Activated CD8-positive, alpha-beta T cell treated with anti-CD3 and anti-CD28 coated beads, Interleukin-2, amount 10 ng/mL, durations not matched to agents 7 days and 5 days (primary cell): Measurements from ENCODE around the gene GGA3. TPM values are rescaled to one million over a fixed set of nuclear protein-coding genes. Genes with fewer than 3 reads are reported as not detected.
"Not testable (repeated sequence)": the region's sequence is repeated elsewhere in the genome, so short reads cannot be mapped to it uniquely, and the experiment has no call there.

Experiments used
- ATAC-seq: fragments of 150-1000 bp; cut with Tn5 transposase; one replicate; pipeline ENCODE4 v1.10.0; 2021; ENCODE audit warnings: moderate library complexity
- CTCF ChIA-PET: fragments of 350-600 bp; sonication (Branson Sonifier 250); formaldehyde crosslinking; loops from one replicate; lab custom pipeline; 2021; ENCODE audit warnings: antibody characterized with exemption; lab: Charles Lee
- POLR2A ChIA-PET: fragments of 350-600 bp; sonication (Branson Sonifier 250); formaldehyde crosslinking; loops from one replicate; lab custom pipeline; 2021; ENCODE audit warnings: antibody characterized with exemption; lab: Charles Lee
- DNase-seq: peaks from one replicate; pipeline ENCODE4 v3.0.0-alpha.2; 2020
- H3K27ac Mint-ChIP-seq: one replicate; pipeline ENCODE4 v1.8.0; 2021; ENCODE audit warnings: mild to moderate bottlenecking, mixed read lengths
- H3K27me3 Mint-ChIP-seq: one replicate; pipeline ENCODE4 v1.8.0; 2021; ENCODE audit warnings: low read depth, mixed read lengths
- H3K36me3 Mint-ChIP-seq: one replicate; pipeline ENCODE4 v1.8.0; 2021; ENCODE audit warnings: low read depth, mixed read lengths
- H3K4me1 Mint-ChIP-seq: one replicate; pipeline ENCODE4 v1.8.0; 2021; ENCODE audit warnings: low read depth, mixed read lengths
- H3K4me3 Mint-ChIP-seq: one replicate; pipeline ENCODE4 v1.8.0; 2021; ENCODE audit warnings: mild to moderate bottlenecking, mixed read lengths
- H3K9me3 Mint-ChIP-seq: one replicate; pipeline ENCODE4 v1.8.0; 2022; ENCODE audit warnings: mixed read lengths; ENCODE audit not compliant: insufficient read depth
- total RNA-seq, 2 experiments: library from RNA; stranded (reverse); gene quantifications; one replicate each; pipeline ENCODE4 v1.2.3, GENCODE V29; 2021

The GGA3 gene, protein sequence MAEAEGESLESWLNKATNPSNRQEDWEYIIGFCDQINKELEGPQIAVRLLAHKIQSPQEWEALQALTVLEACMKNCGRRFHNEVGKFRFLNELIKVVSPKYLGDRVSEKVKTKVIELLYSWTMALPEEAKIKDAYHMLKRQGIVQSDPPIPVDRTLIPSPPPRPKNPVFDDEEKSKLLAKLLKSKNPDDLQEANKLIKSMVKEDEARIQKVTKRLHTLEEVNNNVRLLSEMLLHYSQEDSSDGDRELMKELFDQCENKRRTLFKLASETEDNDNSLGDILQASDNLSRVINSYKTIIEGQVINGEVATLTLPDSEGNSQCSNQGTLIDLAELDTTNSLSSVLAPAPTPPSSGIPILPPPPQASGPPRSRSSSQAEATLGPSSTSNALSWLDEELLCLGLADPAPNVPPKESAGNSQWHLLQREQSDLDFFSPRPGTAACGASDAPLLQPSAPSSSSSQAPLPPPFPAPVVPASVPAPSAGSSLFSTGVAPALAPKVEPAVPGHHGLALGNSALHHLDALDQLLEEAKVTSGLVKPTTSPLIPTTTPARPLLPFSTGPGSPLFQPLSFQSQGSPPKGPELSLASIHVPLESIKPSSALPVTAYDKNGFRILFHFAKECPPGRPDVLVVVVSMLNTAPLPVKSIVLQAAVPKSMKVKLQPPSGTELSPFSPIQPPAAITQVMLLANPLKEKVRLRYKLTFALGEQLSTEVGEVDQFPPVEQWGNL
- 10 to 100 TPM; 65.7 to 75.4 TPM for total RNA-seq

GRCh38 chr17:75261336-75262111 is at the start of gene GGA3, which contains the start of gene MRPS7:
TSS of gene GGA3 (minus strand) at chr17:75261606. CDS start at chr17:75261587, 19 bp downstream.
TSS of gene MRPS7 (plus strand) at chr17:75261879. CDS start at chr17:75261901, 22 bp downstream.
- ATAC-seq (peak; percentile 94), DNase-seq (peak; percentile 97)
- CTCF ChIA-PET: interaction anchor here (0.9 to 4.4 kb wide), 19 partner anchors 7 to 492 kb away, joined by 3 to 98 read pairs (median 6); partner anchors contain the start of genes GRB2, MIF4GD, NUP85 and SLC25A19
- POLR2A ChIA-PET: interaction anchor here (0.7 to 4.1 kb wide), 27 partner anchors 10 to 515 kb away, joined by 3 to 112 read pairs (median 4); partner anchors contain the start of genes FDXR, GRB2, JPT1 and MIF4GD
- Mint-ChIP-seq H3K27me3 (no peaks in the 10 kb centered on the region), H3K36me3 (peaks cover 37% of the 10 kb centered on the region), H3K4me3 (peak within 1 kb of the TSS; percentile 95), H3K27ac (peak within 1 kb of the TSS; percentile 99), H3K9me3 (no peaks in the 10 kb centered on the region), H3K4me1 (peaks cover 38% of the 10 kb centered on the region)

DNA sequence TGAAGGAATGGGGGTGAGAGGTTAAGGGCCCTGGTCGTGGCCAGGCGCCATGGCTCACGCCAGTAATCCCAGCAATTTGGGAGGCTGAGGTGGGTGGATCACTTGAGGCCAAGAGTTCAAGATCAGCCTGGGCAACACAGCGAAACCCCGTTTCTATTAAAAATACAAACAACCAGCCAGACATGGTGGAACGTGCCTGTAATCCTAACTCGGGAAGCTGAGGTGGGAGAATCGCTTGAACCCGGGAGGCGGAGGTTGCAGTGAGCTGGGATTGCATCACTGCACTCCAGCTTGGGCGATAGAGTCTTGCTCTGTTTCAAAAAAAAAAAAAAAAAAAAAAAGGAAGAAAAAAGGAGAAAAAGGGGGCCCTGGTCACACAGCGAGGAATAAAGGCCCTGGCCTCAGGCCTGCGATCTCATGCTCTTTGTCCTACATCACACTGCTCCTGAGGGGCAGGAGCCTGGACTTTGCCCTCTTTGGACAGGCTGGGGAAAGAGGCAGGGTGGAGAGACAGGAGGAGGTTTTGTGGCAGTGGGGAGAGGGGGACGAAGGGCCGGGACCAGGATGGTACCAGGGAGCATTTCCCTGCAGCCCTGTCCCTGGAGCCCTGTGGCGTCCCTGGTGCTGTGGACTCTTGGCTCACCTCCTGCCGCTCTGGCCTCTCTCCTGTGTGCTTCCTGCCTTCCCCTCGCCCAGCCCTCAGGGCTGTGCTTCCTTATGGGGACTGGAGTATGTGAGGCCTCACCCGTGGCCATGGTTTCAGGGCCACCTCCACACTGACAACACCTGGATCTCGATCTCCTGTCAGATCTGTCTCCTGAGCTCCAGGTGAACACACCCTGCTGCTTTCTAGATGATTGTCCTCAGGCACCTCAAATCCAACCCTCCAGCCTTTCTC is 47.6 kb upstream of the GGA3 start:
- Mint-ChIP-seq H3K36me3 (no peaks in the 10 kb centered on the region), H3K27me3 (no peaks in the 10 kb centered on the region), H3K4me3 (no peak overlapping the region), H3K4me1 (peaks cover 9% of the 10 kb centered on the region), H3K9me3 (no peaks in the 10 kb centered on the region), H3K27ac (no peak overlapping the region)
- ChIA-PET CTCF (interaction anchor here (2.1 to 3.2 kb wide), 2 partner anchors 13 to 103 kb away, joined by 6 to 13 read pairs; no protein-coding TSS in a partner anchor), POLR2A (interaction anchor here (1.2 kb wide), 1 partner anchor 7 kb away, joined by 3 read pairs; no protein-coding TSS in a partner anchor)
- no peak for ATAC-seq
- no peak for DNase-seq

DNA sequence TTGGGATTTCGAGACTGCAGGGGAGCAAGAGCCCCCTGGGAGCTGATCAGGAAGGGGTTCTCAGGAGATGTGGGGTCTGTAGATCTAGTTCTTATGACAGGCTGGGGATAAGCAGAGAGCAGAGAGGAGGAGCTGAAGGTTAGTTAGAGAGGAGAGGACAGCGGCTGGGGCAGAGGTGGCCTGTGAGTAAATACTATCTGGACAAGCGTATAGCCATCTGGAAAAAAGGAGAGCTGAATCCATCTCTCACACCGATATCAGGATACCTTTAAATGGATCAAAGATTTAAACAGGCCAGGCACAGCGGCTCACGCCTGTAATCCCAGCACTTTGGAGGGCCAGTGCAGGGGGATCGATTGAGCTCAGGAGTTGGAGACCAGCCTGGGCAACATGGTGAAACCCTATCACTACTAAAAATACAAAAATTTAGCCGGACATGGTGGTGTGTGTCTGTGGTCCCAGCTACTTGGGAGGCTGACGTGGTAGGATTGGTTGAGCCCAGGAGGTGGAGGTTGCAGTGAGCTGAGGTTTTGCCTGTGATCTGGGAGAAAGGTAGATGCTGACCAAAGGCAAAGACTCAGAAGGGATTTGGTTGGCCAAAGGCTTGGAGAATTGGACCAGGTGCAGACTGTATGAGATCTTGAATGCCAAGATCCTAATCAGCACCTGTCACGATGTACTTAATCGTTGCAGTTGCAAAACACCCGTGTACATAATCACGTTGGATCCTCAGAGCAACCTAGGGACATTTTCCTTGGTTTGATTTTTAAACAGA is 46.7 kb upstream of the GGA3 start:
- CTCF ChIA-PET: interaction anchor here (2.1 to 3.2 kb wide), 2 partner anchors 14 to 104 kb away, joined by 6 to 13 read pairs; no protein-coding TSS in a partner anchor
- ATAC-seq (no peak), DNase-seq (no peak)
- Mint-ChIP-seq H3K27ac (peak overlapping the region; percentile 7), H3K27me3 (no peaks in the 10 kb centered on the region), H3K4me1 (peaks cover 7% of the 10 kb centered on the region), H3K4me3 (no peak overlapping the region), H3K9me3 (no peaks in the 10 kb centered on the region), H3K36me3 (no peaks in the 10 kb centered on the region)
- POLR2A ChIA-PET: interaction anchor here (1.2 kb wide), 1 partner anchor 8 kb away, joined by 3 read pairs; no protein-coding TSS in a partner anchor

DNA sequence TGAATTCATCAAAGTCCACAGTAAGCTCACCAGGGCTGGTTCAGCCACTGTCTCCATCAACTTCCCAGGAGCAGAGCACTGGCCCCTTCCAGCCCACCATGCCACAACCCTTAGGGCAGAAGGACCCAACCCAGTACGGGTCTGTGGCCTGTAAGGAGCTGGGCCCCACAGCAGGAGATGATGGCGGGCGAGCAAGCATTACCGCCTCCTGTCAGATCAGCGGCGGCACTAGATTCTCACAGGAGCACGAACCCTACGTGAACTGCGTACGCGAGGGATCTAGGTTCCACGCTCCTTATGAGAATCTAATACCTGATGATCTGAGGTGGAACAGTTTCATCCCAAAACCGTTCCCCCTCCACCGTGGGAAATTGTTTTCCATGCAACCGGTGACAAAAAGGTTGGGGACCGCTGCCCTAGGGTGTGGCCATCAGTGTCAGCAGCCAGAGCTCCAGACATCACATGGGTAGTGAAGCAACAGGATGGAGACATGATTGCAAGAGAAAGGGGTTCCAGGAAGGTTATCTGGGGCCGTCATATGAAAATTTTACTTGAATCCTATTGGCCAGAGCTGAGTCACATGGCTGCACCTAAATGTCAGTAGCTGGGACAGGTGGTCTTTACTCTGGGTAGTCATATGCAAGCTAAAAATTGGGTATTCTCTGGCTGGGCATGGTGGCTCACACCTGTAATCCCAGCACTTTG is 40.2 kb upstream of the GGA3 start:
- ATAC-seq: no peak
- no peaks in the 10 kb centered on the region for H3K9me3 Mint-ChIP-seq
- no peaks in the 10 kb centered on the region for H3K36me3 Mint-ChIP-seq
- POLR2A ChIA-PET: interaction anchor here (0.6 to 1.0 kb wide), 2 partner anchors 10 to 12 kb away, joined by 4 read pairs; partner anchors contain the start of gene SLC25A19
- H3K4me3 Mint-ChIP-seq: no peak overlapping the region
- H3K27me3 Mint-ChIP-seq: no peaks in the 10 kb centered on the region
- no peak overlapping the region for H3K27ac Mint-ChIP-seq
- peaks cover 11% of the 10 kb centered on the region for H3K4me1 Mint-ChIP-seq
- CTCF ChIA-PET: no interaction called here
- no peak for DNase-seq

GRCh38 chr17:75301049-75301448 is 39.6 kb upstream of the GGA3 start:
- CTCF ChIA-PET: no interaction called here
- H3K4me1 Mint-ChIP-seq: peaks cover 13% of the 10 kb centered on the region
- H3K27ac Mint-ChIP-seq: no peak overlapping the region

GRCh38 chr17:75300280-75300679 is 38.9 kb upstream of the GGA3 start:
- ATAC-seq (no peak), DNase-seq (no peak)
- no peak overlapping the region for H3K4me3 Mint-ChIP-seq
- no peaks in the 10 kb centered on the region for H3K27me3 Mint-ChIP-seq
- POLR2A ChIA-PET: interaction anchor here (1.0 kb wide), 1 partner anchor 11 kb away, joined by 5 read pairs; the partner anchor contains the start of gene SLC25A19
- H3K4me1 Mint-ChIP-seq: peaks cover 21% of the 10 kb centered on the region
- CTCF ChIA-PET: no interaction called here
- no peak overlapping the region for H3K27ac Mint-ChIP-seq
- no peaks in the 10 kb centered on the region for H3K9me3 Mint-ChIP-seq
- no peaks in the 10 kb centered on the region for H3K36me3 Mint-ChIP-seq

More at GRCh38 chr17:75301049-75301448, 39.6 kb upstream of the GGA3 start:
- Mint-ChIP-seq H3K36me3 (no peaks in the 10 kb centered on the region), H3K9me3 (no peaks in the 10 kb centered on the region), H3K27me3 (no peaks in the 10 kb centered on the region), H3K4me3 (no peak overlapping the region)
- POLR2A ChIA-PET: interaction anchor here (1.0 kb wide), 1 partner anchor 12 kb away, joined by 4 read pairs; the partner anchor contains the start of gene SLC25A19
- DNase-seq: no peak
- no peak for ATAC-seq

- Mint-ChIP-seq H3K27ac (peak overlapping the region; percentile 81), H3K36me3 (peaks cover 2% of the 10 kb centered on the region), H3K4me1 (peaks cover 26% of the 10 kb centered on the region), H3K27me3 (no peaks in the 10 kb centered on the region), H3K4me3 (no peak overlapping the region), H3K9me3 (no peaks in the 10 kb centered on the region)
- ChIA-PET POLR2A (interaction anchor here (1.0 to 1.9 kb wide), 3 partner anchors 34 to 221 kb away, joined by 4 to 6 read pairs (median 5); partner anchors contain the start of genes GGA3, GRB2, MRPS7 and TSEN54), CTCF (interaction anchor here (0.8 to 2.9 kb wide), 6 partner anchors 23 to 117 kb away, joined by 3 to 15 read pairs (median 6); partner anchors contain the start of gene MIF4GD)
- ATAC-seq (no peak), DNase-seq (no peak)
Observed at GRCh38 chr17:75295201-75296158, 34.1 kb upstream of the GGA3 start.

GRCh38 chr17:75292810-75293448 is 31.5 kb upstream of the GGA3 start:
- H3K27ac Mint-ChIP-seq: not testable (repeated sequence)
- ChIA-PET CTCF (interaction anchor here (0.6 to 1.1 kb wide), 3 partner anchors 22 to 119 kb away, joined by 3 to 4 read pairs (median 4); partner anchors contain the start of gene MIF4GD), POLR2A (interaction anchor here (1.3 kb wide), 1 partner anchor 112 kb away, joined by 3 read pairs; no protein-coding TSS in a partner anchor)

More at GRCh38 chr17:75292810-75293448, 31.5 kb upstream of the GGA3 start:
- peaks cover 37% of the 10 kb centered on the region for H3K4me1 Mint-ChIP-seq
- not testable (repeated sequence) for ATAC-seq, H3K9me3 Mint-ChIP-seq, DNase-seq, H3K36me3 Mint-ChIP-seq, H3K4me3 Mint-ChIP-seq, H3K27me3 Mint-ChIP-seq
